GM18498 (cell line): ENCODE data around the gene NFE2L3.
"Not testable (repeated sequence)": the region's sequence is repeated elsewhere in the genome, so short reads cannot be mapped to it uniquely, and the experiment has no call there.

ENCODE experiments used
- ATAC-seq: cut with Tn5 transposase; IDR thresholded peaks from one replicate; pipeline ENCODE4 v1.9.1; 2021; ENCODE audit warnings: mild to moderate bottlenecking, moderate library complexity; ENCODE audit not compliant: unreplicated experiment

The NFE2L3 gene, protein sequence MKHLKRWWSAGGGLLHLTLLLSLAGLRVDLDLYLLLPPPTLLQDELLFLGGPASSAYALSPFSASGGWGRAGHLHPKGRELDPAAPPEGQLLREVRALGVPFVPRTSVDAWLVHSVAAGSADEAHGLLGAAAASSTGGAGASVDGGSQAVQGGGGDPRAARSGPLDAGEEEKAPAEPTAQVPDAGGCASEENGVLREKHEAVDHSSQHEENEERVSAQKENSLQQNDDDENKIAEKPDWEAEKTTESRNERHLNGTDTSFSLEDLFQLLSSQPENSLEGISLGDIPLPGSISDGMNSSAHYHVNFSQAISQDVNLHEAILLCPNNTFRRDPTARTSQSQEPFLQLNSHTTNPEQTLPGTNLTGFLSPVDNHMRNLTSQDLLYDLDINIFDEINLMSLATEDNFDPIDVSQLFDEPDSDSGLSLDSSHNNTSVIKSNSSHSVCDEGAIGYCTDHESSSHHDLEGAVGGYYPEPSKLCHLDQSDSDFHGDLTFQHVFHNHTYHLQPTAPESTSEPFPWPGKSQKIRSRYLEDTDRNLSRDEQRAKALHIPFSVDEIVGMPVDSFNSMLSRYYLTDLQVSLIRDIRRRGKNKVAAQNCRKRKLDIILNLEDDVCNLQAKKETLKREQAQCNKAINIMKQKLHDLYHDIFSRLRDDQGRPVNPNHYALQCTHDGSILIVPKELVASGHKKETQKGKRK

DNA sequence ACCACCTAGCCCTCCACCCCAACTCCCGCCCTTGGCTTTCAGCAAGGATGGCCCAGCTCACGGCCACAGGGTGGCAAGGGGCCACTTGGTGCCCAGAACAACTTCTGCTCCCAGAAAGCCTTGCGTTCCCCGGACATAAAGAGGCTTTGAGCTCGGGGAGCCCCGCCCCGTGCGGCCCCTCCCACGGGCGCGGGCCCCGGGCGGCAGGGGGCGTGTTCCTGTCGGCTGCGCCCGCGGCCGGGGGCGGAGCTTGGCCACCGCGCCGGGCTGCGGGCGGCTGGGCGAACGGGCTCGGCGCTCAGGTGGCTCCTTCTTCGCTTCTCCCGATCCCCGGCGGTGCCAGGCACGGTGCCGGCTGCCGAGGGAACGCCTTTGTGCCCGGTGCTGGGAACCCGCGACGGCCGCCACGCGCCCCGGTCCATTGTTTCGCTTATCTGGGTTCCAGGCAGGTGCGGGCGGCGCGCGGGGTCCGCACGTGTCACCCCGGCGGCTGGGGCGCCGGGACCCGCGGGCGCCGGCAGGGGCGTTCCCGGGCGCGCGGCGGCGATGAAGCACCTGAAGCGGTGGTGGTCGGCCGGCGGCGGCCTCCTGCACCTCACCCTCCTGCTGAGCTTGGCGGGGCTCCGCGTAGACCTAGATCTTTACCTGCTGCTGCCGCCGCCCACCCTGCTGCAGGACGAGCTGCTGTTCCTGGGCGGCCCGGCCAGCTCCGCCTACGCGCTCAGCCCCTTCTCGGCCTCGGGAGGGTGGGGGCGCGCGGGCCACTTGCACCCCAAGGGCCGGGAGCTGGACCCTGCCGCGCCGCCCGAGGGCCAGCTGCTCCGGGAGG lies at the start of gene NFE2L3:
NFE2L3 (plus strand) TSS at position 246 of the 829 bp plus-strand sequence; CDS start at position 547, 301 bp downstream.
- ATAC-seq, result peak; percentile 77

DNA sequence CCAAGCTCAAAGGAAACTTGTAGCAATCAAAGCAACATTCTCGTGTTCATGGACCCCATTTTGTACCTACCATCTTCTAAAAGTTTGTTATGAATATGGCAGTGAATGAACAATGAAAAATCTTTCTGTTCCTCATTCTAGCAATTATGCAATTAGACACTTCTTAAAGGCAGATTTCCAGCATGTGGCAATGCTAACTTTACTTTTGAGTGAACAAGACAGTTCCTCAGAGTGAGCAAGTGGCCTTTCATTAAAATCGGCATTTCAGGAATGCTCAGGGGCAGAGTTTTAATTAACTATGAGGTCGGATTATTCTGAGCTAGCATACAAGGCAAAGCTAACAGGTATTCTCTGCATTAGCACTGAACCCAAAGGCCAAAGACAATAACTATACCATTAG lies 48.4 kb upstream of the NFE2L3 start:
- no peak for ATAC-seq

DNA sequence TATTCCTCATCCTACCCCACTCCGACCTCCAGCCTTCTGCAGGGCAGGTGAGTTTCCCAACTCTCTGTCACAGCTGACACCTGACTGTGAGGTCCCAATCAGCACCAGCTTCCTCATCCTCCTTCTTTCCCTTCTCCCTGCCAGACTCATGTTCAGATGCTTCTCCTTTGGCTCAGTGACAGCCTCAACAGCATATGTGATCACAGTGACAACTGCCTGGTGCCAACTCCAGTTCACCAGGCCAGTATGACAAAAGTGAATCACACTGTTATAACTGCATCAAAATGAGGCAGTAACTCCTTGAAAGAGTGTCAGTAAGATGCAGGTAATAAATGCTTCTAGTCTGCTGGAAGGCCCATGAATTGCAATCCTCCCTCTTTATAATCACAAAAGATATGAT lies 46.8 kb upstream of the NFE2L3 start:
- no peak for ATAC-seq

DNA sequence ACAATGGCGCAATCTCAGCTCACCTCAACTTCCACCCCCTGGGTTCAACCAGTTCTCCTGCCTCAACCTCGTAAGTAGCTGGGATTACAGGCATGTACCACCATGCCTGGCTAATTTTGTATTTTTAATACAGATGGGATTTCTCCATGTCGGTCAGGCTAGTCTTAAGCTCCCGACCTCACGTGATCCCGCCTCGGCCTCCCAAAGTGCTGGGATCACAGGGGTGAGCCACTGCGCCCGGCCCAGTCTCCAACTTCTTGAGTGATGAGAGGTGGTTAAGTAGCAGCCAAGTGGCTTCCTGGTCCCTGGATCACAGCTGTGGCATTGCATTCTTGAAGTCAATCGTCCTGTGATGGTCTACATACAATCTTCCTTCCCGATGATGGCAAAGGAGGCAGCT lies 46.1 kb upstream of the NFE2L3 start:
- ATAC-seq, result no peak

DNA sequence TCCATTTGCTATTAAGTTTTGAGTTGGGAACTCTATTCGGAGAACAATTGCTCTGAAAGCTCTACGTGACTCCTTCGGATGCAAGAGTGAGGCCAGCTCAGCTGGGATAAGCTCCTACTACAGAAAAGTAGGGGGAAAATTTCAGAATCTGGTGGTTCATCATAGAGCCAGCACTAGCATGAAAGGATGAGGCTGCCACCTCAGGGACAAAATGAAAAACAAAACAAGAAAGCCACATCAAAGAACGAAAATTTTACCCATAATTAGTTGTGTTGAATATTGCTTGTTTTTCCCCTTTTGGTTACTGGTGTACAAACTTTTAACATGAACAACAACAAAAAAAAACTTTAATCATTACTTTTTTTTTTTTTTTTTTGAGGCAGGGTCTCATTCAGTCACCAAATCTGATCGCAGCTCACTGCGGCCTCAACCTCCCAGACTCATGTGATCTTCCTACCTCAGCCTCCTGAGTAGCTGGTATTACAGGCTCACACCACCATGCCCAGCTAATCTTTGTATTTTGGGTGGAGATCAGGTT lies 39.7 kb upstream of the NFE2L3 start:
- no peak for ATAC-seq

DNA sequence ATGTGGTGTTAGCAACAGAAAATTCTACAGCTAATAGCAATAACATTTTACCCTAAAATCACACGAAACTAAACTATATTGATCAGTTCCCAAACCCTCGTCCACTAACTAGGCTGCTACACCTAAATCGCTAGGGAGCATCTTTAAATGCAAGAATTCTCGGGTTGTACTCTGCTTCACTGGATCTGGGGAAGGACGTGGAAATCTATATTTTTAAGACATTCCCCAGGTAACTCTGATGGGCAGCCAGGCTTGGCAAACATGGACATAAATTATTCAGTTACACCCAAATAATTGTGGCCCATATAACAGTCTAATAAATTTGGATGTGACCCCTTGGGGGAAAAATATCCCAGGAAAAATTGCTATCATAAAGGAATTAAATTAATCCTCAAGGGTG lies 36.3 kb upstream of the NFE2L3 start:
- ATAC-seq, result no peak

DNA sequence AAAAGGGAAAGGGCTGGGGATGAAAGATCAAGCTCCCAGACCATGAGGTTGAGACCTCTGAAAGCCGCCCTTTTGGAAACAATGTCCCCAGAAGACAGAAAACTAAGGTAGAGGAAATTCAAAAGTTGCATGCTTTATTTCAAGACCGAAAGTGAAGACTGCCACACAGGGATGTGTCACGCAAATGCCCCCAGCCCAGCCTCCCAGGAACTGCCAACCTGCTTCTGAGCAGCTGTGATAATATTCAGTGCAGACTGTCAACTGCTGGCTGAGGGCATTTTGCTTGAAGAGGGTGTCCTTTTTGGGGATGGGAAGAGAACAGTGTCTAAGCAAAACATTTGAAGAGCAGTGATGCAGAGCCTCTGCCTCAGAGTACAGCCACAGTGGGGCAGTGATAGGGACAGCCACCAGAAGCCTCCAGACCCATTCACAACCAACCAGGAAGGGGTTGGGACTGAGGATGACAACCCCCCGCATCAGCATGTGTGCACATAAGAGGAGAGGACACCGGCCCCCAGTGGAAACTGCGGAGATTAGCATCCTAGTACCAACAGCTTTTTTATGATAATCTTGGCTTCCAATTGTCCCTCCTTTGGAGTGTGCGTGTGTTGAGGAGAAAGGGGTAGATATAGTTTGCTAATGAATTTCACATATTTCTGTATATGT lies 34.7 kb upstream of the NFE2L3 start:
- ATAC-seq, result no peak

DNA sequence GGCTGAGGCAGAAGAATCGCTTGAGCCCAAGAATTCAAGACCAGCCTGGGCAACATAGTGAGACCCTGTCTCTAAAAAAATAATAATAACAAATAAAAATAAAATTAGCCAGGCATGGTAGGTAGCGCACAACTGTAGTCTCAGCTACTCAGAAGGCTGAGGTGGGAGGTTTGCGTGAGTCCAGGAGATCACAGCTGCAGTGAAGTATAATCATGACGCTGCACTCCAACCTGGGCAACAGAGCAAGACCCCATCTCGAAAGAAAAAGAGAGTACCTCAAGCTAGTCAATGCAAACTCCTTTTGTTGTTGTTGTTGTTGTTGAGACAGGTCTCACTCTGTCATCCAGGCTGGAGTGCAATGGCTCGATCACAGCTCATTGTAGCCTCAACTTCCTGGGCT lies 34.0 kb upstream of the NFE2L3 start:
- ATAC-seq, result no peak

DNA sequence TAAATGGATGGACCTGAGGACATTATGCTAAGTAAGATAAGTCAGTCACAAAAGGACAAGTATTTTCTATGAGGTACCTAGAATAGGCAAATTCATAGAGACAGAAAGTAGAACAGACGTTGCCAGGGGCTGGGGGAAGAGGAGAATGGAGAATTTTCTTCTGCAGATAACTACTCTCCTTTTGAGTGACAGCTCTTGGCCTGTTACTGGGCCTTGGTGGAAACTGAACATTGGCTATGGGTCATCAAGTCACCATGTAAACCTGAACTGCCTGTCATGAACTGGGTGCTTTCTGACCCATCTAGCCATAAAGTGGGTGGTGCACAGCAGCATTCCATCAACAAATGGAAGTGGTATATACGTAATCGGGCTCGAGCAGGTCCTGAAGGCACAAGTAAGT lies 29.3 kb upstream of the NFE2L3 start:
- ATAC-seq, result no peak

DNA sequence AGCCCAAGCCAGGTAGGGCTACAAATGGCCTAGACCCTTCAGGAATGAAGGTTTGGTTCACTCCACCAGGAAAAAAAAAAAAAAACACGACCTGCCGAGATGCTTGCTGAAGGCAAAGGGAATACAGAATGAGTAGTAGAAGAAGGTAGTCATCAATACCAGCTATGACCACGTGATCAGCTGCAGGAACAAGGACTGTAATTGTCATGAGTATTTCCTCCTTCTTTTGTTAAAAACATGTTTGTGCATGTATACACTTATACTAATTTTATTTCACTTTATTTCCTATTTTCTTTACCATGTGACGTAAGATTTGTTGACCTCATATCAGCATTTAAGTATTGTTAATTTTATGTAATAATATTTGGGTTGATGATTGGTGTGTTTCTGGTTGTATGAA lies 27.2 kb upstream of the NFE2L3 start:
- not testable (repeated sequence) for ATAC-seq

DNA sequence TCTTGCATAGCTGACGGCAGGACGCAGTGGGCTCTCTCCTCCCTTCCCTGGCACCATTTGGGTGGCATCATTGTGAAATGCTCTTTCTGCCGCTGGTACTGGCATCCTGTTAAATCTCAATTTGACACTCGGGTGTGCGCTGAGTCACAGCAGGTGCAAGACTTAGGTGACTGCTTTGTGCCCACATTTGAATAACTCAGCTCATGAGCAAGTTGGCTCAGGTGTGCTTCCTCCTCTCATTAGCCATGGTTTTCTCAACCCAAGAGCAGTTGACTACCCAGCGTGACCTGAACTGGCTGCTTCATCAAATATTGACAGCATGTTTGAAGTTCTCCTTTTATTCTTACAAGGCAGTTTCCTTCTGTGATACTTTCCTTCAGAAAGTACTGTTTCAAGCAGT lies 24.6 kb upstream of the NFE2L3 start:
- no peak for ATAC-seq

DNA sequence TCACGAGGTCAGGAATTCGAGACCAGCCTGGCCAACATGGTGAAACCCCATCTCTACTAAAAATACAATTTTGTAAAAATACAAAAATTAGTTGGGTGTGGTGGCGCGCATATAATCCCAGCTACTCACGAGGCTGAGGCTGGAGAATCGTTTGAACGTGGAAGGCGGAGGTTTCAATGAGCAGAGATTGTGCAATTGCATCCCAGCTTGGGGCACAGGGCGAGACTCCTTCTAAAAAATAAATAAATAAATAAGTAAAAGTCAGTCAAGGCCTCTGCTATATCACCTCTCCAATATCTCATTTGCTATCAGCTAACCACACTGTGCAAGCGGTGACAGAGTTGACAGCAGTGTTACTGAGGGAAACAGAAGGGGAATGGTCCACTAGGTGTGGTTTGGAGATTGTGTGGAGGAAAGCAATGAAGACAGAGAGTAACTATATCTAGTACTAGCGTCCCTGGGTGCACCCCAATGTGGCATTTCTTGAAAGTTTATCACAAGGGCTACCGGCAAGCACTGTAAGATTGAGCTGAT lies 20.9 kb upstream of the NFE2L3 start:
- ATAC-seq, result no peak

DNA sequence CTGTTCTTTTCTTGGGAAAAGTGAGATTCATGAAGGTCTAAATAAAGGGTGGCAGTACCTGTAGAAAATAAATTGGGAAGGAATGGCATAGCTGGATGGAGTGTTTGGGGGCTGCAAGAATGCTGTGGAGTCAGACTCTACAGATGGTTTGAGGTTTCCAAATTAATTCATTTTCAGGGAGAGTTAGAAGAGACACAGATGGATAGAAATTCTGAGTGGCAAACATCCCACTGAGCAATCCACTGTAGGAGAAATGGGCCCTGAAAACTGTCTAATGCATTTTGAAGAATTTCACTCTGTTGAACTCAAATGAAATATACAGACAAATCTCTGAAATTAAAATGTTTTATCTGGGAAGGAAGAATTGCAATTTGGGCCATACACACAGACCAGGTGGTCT lies 16.9 kb upstream of the NFE2L3 start:
- no peak for ATAC-seq

DNA sequence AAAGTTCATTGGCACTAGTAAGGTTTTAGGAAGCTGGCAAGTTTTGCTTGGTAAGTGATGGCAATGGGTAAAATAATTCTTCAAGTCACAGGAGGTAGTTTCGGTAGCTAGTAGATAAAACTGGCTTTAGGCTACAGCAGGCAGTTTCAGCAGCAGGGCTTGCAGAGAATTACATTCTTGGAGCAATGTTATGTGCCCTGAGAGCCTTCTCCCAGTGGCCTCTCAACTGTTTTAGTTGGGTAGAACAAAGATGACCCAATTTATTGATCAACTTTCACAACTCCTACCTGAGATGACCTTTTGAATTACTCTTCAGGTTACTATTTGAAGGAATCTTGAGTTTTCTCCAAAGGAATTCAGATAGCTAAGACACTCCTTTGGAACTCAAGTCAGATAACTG lies 16.4 kb upstream of the NFE2L3 start:
- ATAC-seq, result no peak

DNA sequence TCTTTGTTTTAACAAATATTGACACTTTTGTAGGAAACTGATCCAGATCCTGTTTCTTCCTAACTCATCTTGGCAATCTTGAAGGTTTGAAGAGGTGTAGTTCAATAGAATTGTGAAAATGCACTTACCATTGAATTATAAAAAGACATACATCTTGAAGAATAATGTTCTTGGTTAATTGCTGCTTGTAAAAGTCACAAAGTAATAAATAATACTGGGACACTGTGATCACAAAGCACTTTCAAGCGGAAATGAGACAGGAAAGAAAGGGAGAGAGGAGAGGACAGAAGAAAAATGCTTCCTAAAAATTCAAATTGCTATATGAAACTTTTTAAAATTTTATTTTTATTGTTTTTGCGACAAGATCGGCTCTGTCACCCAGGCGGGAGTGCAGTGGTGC lies 15.2 kb upstream of the NFE2L3 start:
- no peak for ATAC-seq

DNA sequence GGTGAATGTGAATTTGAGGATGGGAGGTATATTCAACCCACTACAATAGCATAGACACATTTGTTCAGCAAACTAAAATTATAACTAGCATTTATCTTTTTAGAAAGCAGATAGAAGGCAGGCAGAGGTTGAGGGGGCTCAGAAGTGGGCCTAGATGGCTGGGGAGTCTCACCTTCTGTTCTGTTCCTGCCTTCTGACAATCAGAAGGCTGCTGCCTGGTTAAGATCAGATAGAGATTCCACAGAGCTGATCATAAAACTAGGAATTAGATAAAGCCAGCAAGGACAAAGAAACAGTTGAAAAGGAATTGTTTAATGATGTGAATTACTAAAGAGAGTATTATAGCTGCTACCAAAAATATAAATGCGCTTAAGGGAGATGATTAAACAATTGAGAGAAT lies 11.6 kb upstream of the NFE2L3 start:
- no peak for ATAC-seq

DNA sequence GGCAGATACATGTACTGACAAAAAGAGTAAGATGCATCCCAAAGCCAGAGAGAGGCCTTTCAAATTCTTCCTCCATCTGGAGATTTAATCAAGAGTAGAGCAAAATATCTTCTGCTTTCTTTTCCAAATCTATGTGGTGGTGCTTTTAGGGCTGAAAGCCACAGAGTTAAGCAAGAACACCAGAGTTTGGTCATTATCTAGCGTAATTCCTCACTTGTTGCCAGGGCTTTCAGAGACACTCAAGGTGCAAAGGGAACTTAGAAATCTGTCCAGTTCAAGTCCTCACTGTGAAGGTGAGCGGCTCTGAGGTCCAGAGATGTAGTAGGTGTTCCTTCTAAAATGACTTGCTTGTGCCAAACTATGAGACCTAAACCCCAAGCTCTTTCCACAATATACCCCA lies 10.9 kb upstream of the NFE2L3 start:
- no peak for ATAC-seq

DNA sequence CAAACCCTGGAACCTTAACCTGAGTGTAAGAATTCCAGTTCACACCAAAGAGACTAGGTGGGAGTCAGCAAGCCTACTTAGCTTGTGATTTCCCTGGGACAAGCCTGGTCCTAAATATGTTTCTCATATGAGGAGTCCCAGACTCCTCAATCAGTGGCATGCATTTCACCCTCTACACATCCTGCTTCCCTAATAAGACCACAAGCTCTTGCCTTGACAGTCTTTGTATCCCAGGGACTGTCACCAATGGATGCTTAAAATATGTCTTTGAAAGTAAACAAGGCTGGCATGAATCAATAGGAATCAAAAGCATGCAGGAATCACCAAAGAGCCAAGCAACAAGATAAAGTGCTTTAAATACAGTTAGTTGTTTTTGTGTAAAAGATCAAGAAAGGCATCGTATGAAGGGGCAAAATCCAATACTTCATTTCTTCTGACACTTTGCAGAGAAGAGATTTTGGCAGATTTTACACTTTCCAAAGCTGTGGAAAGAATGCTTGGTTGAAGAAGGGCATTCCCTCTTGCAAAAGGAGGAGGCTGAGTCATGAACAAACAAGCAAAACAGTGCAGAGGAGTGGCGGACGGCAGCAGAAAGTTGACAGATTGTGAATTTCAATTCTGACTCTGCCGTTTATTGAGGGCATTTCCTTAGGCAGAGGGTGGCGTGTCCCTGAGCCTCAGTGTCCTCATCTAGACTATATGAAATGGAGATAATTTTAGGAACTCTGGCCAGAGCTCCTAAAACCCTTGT lies 8.5 kb upstream of the NFE2L3 start:
- no peak for ATAC-seq

DNA sequence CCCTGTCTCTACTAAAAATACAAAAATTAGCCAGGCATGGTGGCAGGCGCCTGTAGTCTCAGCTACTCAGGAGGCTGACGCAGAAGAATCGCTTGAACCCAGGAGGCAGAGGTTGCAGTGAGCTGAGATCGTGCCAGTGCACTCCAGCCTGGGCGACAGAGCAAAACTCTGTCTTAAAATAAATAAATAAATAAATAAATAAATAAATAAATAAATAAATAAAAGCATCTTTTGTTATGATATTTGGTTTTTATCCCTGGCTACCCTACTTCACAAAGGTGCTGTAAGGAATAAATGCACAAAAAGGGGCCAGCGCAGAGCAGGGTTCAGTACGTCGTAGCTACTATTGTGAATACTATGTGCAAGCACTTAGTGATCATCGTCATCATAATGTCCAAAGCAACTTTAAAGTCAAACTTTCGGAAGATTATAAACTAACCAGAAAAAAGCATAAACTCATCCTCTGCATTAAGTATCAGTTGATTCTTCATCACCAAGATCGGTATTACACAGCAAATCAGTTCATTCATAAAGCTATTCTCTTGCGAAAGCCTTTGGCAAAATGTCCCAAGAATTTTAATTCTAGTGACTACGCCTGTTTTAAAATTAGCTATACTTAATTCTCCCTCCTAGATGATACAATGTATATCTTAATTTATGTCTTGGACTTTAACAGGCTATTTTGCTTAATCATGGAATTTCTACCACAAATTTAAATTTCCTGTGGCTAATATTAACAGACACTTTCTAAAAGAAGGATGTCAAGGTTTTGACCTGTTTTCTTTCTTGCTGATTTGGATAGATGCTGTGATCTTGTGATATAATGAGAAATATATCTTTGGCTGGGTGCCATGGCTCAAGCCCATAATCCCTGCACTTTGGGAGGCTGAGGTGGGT lies 7.6 kb upstream of the NFE2L3 start:
- no peak for ATAC-seq
